Measurements from ENCODE around the gene MAPK13.

GRCh38 chr6:36127462-36128016 lies 2.8 kb upstream of the MAPK13 start:
- no peak for TF ChIP-seq CTCF (IDR thresholded peaks at IDR 0.05)
- TF ChIP-seq POLR2A (IDR thresholded peaks at IDR 0.05) = no peak
- no peak for TF ChIP-seq POLR2AphosphoS5 (IDR thresholded peaks at IDR 0.05)

Data from prostate gland (tissue), 2 donors.